Amygdala (tissue), 56 donors: ENCODE results near the gene CD99.
"Not testable (repeated sequence)": the region's sequence is repeated elsewhere in the genome, so short reads cannot be mapped to it uniquely, and the experiment has no call there.

Source experiments
- DNase-seq, 56 donors: peaks; one replicate each; lab custom pipeline; 2025; lab: John Stamatoyannopoulos, UW

The CD99 gene

DNA sequence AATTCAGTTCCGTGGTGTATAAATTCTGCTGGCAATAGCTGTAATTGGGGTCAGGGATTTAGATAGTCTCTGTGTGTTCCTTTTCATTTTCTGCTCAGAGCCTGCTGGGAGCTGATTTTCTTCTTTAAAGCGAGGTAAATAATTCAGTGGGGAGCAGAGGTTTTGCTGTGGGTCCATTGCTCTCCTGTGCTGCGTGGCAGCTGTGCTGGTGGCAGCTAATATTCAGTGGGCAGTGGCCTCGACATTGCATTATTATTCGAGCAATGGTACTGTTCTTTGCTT, 74.4 kb downstream of the CD99 start:
- no peak for DNase-seq

- DNase-seq = no peak
Observed at GRCh38 chrX:2766906-2767305, 75.8 kb downstream of the CD99 start.

DNA sequence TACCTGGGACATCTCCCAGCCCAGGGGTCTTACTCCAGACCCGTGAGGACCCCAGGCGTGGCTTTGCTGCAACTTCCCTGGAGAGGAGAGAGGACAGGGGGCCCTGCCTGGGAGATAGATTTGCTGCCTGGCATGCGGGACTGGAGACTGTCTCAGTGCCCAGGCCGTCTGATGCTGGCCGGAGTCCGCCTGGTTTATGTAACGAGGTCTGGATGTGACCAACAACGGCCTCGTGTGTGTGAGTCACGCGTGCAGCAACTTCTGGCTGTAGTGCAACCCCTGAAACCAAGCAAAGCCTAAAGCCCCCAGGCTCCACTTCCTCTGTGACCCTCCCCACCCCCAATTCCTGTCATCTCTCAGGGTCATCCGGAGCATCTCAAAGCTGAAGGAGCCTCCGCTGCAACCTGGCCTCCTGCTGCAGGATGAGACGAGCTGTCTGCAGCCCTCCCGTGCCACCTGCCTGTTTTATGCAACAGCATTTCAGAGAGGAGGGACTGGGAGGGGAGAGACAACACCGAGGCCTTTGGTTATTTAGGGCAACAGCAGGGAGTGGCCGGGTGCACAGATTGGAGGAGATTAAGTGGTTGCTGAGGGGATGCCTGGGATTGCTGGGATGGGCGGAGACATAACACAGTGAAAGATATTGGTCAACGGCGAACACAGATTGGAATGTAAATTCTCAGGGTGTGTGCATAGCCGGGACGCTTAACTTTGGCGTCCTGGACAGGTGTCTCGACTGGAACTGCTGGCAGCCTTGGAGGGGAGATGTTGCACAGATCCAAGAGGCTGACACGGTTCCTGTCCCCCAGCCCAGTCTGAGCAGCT, 76.7 kb downstream of the CD99 start:
- peak in 2 of 56 donors; percentile 0 to 3 for DNase-seq

DNA sequence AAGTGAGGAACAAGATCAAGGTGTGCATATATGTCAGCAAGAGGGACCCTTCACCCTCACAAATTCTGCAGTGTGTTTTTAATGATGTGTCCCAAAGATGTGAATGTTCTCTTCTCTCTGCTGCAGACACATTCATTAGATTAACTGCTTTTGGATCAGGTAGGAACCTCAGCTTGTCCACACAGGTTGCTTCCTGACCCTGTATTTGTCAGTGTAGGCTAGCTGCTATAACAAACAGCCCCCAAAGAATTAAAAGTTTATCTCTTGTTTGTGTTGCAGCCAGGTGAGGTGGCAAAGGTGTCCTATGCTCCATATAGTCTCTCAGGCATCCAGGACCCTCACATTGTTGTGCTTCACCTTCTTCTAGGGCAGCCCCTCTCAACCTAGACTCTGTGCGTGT, 78.5 kb downstream of the CD99 start:
- no peak for DNase-seq

- DNase-seq = not testable (repeated sequence)
Observed at GRCh38 chrX:2773166-2774055, 82.3 kb downstream of the CD99 start.

DNA sequence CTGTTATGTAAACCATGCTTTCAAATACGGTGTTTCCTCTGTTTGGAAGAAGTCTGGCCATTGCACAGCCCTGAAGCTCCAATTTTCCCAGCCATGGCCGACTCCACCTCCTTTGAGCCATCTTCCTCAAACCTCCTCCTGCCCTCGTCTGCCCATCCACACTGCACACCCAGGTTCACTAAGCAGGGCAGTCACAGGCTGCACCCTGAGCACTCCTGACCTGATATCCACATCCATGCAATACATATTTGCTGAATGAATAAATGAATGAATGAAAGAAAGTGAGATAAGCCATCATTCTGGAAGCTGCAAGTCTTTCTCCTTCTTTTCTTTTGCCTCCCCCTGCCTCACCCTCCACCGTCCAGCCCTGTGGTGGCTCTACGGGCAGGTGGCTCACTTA, 83.0 kb downstream of the CD99 start:
- DNase-seq = no peak

DNA sequence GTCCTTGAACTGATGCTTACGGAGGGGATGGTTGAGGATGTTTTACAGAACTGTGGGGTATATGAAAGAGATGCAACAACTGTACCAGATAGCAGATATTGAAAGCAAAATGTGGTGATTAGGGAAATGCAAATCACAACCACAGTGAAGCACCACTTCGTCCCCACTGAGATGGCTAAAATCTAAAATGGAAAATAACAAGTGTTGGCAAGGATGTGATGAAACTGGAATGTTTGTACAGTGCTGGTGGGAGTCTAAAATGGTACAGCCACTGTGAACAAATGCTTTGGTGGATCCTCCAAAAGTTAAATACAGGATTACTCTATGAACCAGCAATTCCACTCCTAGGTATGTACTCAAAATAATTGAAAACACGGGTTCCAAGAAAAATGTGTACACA, 83.7 kb downstream of the CD99 start:
- DNase-seq = no peak

GRCh38 chrX:2780472-2781225, 89.6 kb downstream of the CD99 start:
- DNase-seq = not testable (repeated sequence)

GRCh38 chrX:2781226-2781571, 90.1 kb downstream of the CD99 start:
- no peak for DNase-seq

- DNase-seq = no peak
Observed at GRCh38 chrX:2781698-2782097, 90.6 kb downstream of the CD99 start.

- DNase-seq = no peak
Observed at GRCh38 chrX:2782171-2782570, 91.1 kb downstream of the CD99 start.

DNA sequence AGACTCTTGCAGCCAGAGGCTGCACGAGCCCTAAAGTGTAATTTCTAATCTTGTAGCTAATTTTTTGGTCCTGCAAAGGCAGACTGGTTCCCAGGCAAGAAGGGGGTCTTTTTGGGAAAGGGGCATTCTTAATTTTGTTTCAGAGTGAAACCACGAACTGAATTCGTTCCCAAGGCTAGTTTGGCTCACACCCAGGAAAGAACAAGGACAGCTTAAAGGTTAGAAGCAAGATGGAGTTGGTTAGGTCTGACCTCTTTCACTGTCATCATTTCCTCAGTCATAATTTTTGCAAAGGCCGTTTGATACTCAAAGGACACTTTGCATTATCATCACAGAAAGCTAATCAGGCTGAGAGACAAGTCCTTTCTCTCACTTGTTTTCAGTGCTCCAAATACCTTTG, 91.7 kb downstream of the CD99 start:
- DNase-seq = no peak

DNA sequence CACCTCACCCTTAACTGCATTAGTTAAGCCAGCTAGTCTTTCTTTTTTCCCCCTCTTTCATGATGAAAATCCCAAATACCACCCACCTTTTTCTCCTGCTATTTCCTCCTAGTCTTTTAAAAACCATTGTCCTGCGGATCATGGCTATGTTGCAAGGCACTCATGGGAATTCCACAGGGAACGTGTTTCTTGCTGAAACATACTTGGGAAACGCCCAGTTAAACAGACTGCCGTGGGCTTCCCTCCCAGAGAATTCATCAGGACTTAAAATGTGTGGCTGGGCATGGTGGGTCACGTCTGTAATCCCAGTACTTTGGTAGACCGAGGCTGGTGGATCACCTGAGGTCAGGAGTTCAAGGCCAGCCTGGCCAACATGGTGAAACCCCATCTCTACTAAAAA, 92.9 kb downstream of the CD99 start:
- no peak for DNase-seq

DNA sequence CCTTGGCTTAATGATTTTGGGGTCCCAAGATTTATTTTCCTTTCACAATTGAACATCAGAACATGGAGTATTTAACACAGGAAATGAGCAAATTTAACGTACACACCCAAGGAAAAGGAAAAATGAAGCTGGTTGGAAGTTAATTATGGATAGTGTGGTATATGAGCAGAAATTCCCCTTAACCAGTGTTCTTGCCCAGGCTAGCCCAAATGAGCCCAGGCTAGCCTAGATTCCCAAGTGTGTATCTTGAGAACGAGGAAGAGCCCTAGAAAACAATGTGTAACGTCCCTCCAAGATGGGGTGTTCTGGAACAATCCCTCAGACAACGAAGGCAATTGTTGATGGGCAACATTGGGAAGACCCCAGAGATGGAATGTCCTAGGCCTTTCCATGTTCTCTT, 94.4 kb downstream of the CD99 start:
- no peak for DNase-seq

DNA sequence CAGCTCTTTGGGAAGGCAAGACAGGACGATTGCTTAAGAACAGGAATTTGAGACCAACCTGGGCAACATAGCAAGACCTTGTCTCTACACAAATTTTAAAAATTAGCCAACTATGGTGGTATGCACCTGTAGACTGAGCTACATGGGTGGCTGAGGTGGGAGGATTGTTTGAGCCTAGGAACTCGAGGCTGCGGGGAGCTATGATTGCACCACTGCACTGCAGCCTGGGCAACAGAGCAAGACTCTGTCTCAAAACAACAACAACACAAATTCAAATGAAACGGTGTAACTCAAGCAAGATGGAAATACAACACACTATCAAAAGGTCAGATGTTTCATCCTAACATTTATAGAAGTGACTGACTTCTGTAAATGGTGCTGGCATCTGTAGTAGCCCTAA, 97.9 kb downstream of the CD99 start:
- no peak for DNase-seq

DNA sequence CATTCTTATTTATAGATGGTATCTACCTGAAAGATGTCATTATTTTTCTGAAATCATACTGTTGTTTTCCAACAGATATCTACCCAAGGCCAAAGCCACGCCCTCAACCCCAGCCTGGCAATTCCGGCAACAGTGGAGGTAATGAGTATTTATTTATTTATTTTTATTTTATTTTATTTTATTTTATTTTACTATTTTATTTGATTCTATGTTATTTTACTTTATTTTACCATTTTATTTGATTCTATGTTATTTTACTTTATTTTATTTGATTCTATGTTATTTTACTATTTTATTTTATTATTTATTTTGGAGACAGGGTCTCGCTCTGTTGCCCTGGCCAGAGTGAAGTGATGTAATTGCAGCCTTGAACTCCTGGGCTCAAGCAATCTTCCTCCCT, 98.5 kb downstream of the CD99 start:
- DNase-seq = no peak
